ENCODE results near the gene SMARCC1.

- TF ChIP-seq, protein P1, sequence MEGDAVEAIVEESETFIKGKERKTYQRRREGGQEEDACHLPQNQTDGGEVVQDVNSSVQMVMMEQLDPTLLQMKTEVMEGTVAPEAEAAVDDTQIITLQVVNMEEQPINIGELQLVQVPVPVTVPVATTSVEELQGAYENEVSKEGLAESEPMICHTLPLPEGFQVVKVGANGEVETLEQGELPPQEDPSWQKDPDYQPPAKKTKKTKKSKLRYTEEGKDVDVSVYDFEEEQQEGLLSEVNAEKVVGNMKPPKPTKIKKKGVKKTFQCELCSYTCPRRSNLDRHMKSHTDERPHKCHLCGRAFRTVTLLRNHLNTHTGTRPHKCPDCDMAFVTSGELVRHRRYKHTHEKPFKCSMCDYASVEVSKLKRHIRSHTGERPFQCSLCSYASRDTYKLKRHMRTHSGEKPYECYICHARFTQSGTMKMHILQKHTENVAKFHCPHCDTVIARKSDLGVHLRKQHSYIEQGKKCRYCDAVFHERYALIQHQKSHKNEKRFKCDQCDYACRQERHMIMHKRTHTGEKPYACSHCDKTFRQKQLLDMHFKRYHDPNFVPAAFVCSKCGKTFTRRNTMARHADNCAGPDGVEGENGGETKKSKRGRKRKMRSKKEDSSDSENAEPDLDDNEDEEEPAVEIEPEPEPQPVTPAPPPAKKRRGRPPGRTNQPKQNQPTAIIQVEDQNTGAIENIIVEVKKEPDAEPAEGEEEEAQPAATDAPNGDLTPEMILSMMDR (IDR thresholded peaks at IDR 0.05; ENCODE audit: low read depth, low read length) = no peak
- TF ChIP-seq EZH2phosphoT487 (IDR thresholded peaks at IDR 0.05; ENCODE audit: low read depth) = no peak
Measured at GRCh38 chr3:47658444-47658843, 123.2 kb downstream of the SMARCC1 start.

All from OCI-LY3 (cell line).